Astrocyte (in vitro differentiated cells and primary cell): Measurements from ENCODE around the gene PTPRZ1. TPM values are rescaled to one million over a fixed set of nuclear protein-coding genes. Genes with fewer than 3 reads are reported as not detected.

Source experiments
- DNase-seq: peaks from one replicate; pipeline ENCODE4 v3.0.0-alpha.2; 2010; ENCODE audit warnings: low read depth
- FAIRE-seq: peaks from 2 replicates; lab custom pipeline; 2011; peaks lifted over from hg19 to GRCh38; lab: Jason Lieb, UNC
- H2AFZ ChIP-seq: 2 replicates; pipeline ENCODE4 v1.6.0; 2012; ENCODE audit warnings: low read depth, low read length, inconsistent platforms
- H3K27ac ChIP-seq: 2 replicates; pipeline ENCODE4 v1.5.1; 2011; ENCODE audit warnings: low read depth, low read length, inconsistent platforms
- H3K27me3 ChIP-seq: 2 replicates; pipeline ENCODE4 v1.6.0; 2011; ENCODE audit warnings: low read length, inconsistent platforms; ENCODE audit not compliant: insufficient read depth
- H3K36me3 ChIP-seq: 2 replicates; pipeline ENCODE4 v1.5.1; 2011; ENCODE audit warnings: low read length, inconsistent platforms; ENCODE audit not compliant: insufficient read depth
- H3K4me1 ChIP-seq: 2 replicates; pipeline ENCODE4 v1.5.1; 2011; ENCODE audit warnings: low read length, inconsistent platforms; ENCODE audit not compliant: insufficient read depth
- H3K4me2 ChIP-seq: 2 replicates; pipeline ENCODE4 v1.6.0; 2012; ENCODE audit warnings: low read length, inconsistent platforms
- H3K4me3 ChIP-seq: 2 replicates; pipeline ENCODE4 v1.5.1; 2011; ENCODE audit warnings: low read depth, mild to moderate bottlenecking, low read length, inconsistent platforms; ENCODE audit not compliant: insufficient read depth
- H3K79me2 ChIP-seq: 2 replicates; pipeline ENCODE4 v1.6.0; 2012; ENCODE audit warnings: mild to moderate bottlenecking, low read length, inconsistent platforms; ENCODE audit not compliant: insufficient read depth
- H3K9ac ChIP-seq: 2 replicates; pipeline ENCODE4 v1.6.0; 2012; ENCODE audit warnings: mild to moderate bottlenecking, low read length, inconsistent platforms
- H3K9me3 ChIP-seq: 2 replicates; pipeline ENCODE4 v1.5.1; 2012; ENCODE audit warnings: low read depth, mild to moderate bottlenecking, low read length, inconsistent platforms; ENCODE audit not compliant: insufficient read depth
- H4K20me1 ChIP-seq: 2 replicates; pipeline ENCODE4 v1.6.0; 2012; ENCODE audit warnings: low read length, inconsistent platforms; ENCODE audit not compliant: insufficient read depth
- H3K27ac Mint-ChIP-seq: one replicate; pipeline ENCODE4 v1.8.0; 2021; ENCODE audit warnings: mild to moderate bottlenecking, mixed read lengths; ENCODE audit not compliant: unreplicated experiment
- H3K27me3 Mint-ChIP-seq: one replicate; pipeline ENCODE4 v1.8.0; 2021; ENCODE audit warnings: low read depth, mixed read lengths; ENCODE audit not compliant: unreplicated experiment
- H3K36me3 Mint-ChIP-seq: one replicate; pipeline ENCODE4 v1.8.0; 2021; ENCODE audit warnings: low read depth, mixed read lengths; ENCODE audit not compliant: unreplicated experiment
- H3K4me1 Mint-ChIP-seq: one replicate; pipeline ENCODE4 v1.8.0; 2021; ENCODE audit warnings: low read depth, mixed read lengths; ENCODE audit not compliant: unreplicated experiment
- H3K4me3 Mint-ChIP-seq: one replicate; pipeline ENCODE4 v1.8.0; 2021; ENCODE audit warnings: mild to moderate bottlenecking, moderate library complexity, mixed read lengths; ENCODE audit not compliant: unreplicated experiment
- H3K9me3 Mint-ChIP-seq: one replicate; pipeline ENCODE4 v1.8.0; 2021; ENCODE audit warnings: mild to moderate bottlenecking, mixed read lengths; ENCODE audit not compliant: unreplicated experiment
- EZH2 ChIP-seq: IDR thresholded peaks from 2 replicates; pipeline ENCODE4 v1.6.1; 2012; ENCODE audit warnings: mild to moderate bottlenecking, low read length, inconsistent platforms; ENCODE audit not compliant: insufficient read depth
- total RNA-seq: library from RNA; stranded (reverse); gene quantifications from 2 replicates; pipeline ENCODE4 v1.2.1, GENCODE V29; 2021
- TF ChIP-seq, protein P1 (sequence below): IDR thresholded peaks from 2 replicates; pipeline ENCODE4 v1.5.1; 2011; ENCODE audit warnings: low read depth, mild to moderate bottlenecking, inconsistent platforms, low read length, moderate library complexity; ENCODE audit not compliant: insufficient read depth

The PTPRZ1 gene
- total RNA-seq, 1 donor from 2014 or later: 1.6 TPM

DNA sequence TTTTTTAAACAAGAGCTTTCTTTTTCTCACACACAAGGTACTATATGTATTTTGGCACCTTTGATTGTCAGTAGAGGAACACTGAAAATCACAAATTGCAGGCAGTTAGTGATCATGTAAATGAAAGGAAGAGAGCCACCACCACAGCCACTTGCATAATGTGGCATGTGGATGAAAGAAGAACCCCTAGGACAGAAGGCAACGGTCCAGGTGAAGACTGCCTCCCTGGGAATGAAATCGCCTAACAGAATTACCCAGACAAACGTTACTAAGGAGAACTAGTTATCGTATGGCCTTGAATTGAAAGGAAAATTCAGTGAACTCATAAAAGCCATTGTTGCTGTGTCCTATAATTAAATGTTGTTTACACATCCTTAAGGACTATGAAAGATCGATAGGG, 41.2 kb upstream of the PTPRZ1 start:
- H3K4me1 ChIP-seq: no peaks in the 10 kb centered on the region
- DNase-seq (no peak), FAIRE-seq (no peak)
- Mint-ChIP-seq H3K4me3 (no peak overlapping the region), H3K4me1 (peaks cover 3% of the 10 kb centered on the region), H3K27me3 (no peaks in the 10 kb centered on the region), H3K27ac (no peak overlapping the region), H3K9me3 (no peaks in the 10 kb centered on the region), H3K36me3 (no peaks in the 10 kb centered on the region)
- no peak overlapping the region for H3K27ac ChIP-seq
- no peak overlapping the region for H3K9ac ChIP-seq
- no peaks in the 10 kb centered on the region for H3K79me2 ChIP-seq
- no peaks in the 10 kb centered on the region for H4K20me1 ChIP-seq
- TF ChIP-seq, protein P1, sequence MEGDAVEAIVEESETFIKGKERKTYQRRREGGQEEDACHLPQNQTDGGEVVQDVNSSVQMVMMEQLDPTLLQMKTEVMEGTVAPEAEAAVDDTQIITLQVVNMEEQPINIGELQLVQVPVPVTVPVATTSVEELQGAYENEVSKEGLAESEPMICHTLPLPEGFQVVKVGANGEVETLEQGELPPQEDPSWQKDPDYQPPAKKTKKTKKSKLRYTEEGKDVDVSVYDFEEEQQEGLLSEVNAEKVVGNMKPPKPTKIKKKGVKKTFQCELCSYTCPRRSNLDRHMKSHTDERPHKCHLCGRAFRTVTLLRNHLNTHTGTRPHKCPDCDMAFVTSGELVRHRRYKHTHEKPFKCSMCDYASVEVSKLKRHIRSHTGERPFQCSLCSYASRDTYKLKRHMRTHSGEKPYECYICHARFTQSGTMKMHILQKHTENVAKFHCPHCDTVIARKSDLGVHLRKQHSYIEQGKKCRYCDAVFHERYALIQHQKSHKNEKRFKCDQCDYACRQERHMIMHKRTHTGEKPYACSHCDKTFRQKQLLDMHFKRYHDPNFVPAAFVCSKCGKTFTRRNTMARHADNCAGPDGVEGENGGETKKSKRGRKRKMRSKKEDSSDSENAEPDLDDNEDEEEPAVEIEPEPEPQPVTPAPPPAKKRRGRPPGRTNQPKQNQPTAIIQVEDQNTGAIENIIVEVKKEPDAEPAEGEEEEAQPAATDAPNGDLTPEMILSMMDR: no peak
- TF ChIP-seq EZH2: no peak
- peak overlapping the region; percentile 54 for H3K4me2 ChIP-seq
- no peaks in the 10 kb centered on the region for H3K27me3 ChIP-seq
- H3K36me3 ChIP-seq: no peaks in the 10 kb centered on the region
- no peak overlapping the region for H3K4me3 ChIP-seq
- no peak overlapping the region for H2AFZ ChIP-seq
- H3K9me3 ChIP-seq: no peaks in the 10 kb centered on the region

DNA sequence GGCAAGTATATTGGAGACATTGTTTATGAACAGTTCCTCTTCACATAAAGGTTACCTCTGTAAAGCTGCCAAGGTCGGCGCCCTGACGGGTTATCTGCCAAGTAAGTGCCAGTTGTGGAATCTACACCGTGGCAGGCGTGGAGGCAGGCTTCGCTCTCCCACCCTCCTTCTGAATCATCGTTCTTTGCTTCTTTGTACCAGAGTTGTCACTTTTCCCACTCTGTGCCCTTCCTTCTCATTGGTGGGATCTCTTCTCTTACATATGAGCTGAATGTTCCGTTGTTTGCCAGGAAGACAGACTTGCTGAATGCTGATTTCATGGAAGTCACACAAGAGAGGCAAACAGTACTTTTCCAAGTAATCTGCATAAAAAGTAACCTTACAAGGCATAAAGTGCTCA, 40.6 kb upstream of the PTPRZ1 start:
- Histone ChIP-seq H3K4me1 (no peaks in the 10 kb centered on the region), H3K27me3 (no peaks in the 10 kb centered on the region), H4K20me1 (no peaks in the 10 kb centered on the region), H3K4me2 (peak overlapping the region; percentile 54), H3K9ac (no peak overlapping the region), H3K36me3 (no peaks in the 10 kb centered on the region), H3K4me3 (no peak overlapping the region), H3K27ac (no peak overlapping the region), H2AFZ (peak overlapping the region; percentile 45), H3K9me3 (no peaks in the 10 kb centered on the region), H3K79me2 (no peaks in the 10 kb centered on the region)
- FAIRE-seq (no peak), DNase-seq (peak; percentile 4)
- Mint-ChIP-seq H3K4me3 (no peak overlapping the region), H3K27me3 (no peaks in the 10 kb centered on the region), H3K27ac (no peak overlapping the region), H3K36me3 (no peaks in the 10 kb centered on the region), H3K9me3 (no peaks in the 10 kb centered on the region), H3K4me1 (peaks cover 3% of the 10 kb centered on the region)
- no peak for TF ChIP-seq EZH2
- TF ChIP-seq, protein P1: no peak

DNA sequence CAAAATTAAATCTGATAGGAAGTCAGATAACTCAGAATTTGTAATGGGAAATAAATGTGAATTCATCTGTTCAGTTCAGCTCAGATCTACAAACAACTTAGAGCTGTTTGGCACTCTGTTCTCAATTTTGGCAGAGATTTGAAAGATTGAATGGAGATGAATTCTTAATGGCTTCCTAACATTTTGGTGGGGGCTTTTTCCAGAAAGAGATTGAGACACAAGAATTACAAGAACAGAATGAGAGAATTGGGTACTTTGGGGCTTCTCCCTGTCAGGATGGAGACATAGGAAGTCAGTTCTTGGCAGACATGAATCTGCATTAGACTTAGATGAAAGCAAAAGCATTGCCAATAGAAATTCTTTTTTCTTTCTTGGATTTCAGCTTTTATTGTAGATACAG, 39.0 kb upstream of the PTPRZ1 start:
- Mint-ChIP-seq H3K4me3 (no peak overlapping the region), H3K4me1 (peaks cover 3% of the 10 kb centered on the region), H3K9me3 (no peaks in the 10 kb centered on the region), H3K27me3 (no peaks in the 10 kb centered on the region), H3K27ac (no peak overlapping the region), H3K36me3 (no peaks in the 10 kb centered on the region)
- no peak overlapping the region for H3K27ac ChIP-seq
- H3K9ac ChIP-seq: no peak overlapping the region
- no peaks in the 10 kb centered on the region for H3K27me3 ChIP-seq
- DNase-seq: no peak
- no peaks in the 10 kb centered on the region for H4K20me1 ChIP-seq
- H3K36me3 ChIP-seq: no peaks in the 10 kb centered on the region
- H3K4me1 ChIP-seq: no peaks in the 10 kb centered on the region
- no peak for FAIRE-seq
- H3K4me3 ChIP-seq: no peak overlapping the region
- no peak for TF ChIP-seq EZH2
- no peak overlapping the region for H3K4me2 ChIP-seq
- no peaks in the 10 kb centered on the region for H3K9me3 ChIP-seq
- no peak overlapping the region for H2AFZ ChIP-seq
- no peaks in the 10 kb centered on the region for H3K79me2 ChIP-seq
